Activated CD4-positive, alpha-beta memory T cell treated with anti-CD3 and anti-CD28 coated beads, Interleukin-2, amount 10 ng/mL, durations not matched to agents 7 days and 5 days (primary cell): Measurements from ENCODE around the gene PFN2. TPM values are rescaled to one million over a fixed set of nuclear protein-coding genes. Genes with fewer than 3 reads are reported as not detected.

Experiments used
- CTCF ChIA-PET: fragments of 350-600 bp; sonication (Branson Sonifier 250); formaldehyde crosslinking; loops from one replicate; lab custom pipeline; 2021; ENCODE audit warnings: antibody characterized with exemption, inconsistent platforms; lab: Charles Lee
- POLR2A ChIA-PET: fragments of 350-600 bp; sonication (Branson Sonifier 250); formaldehyde crosslinking; loops from one replicate; lab custom pipeline; 2021; ENCODE audit warnings: antibody characterized with exemption; lab: Charles Lee
- DNase-seq: peaks from one replicate; pipeline ENCODE4 v3.0.0-alpha.2; 2020
- H3K27ac Mint-ChIP-seq: one replicate; pipeline ENCODE4 v1.8.0; 2021; ENCODE audit warnings: mild to moderate bottlenecking, mixed read lengths
- H3K27me3 Mint-ChIP-seq: one replicate; pipeline ENCODE4 v1.8.0; 2021; ENCODE audit warnings: mixed read lengths
- H3K36me3 Mint-ChIP-seq: one replicate; pipeline ENCODE4 v1.8.0; 2021; ENCODE audit warnings: low read depth, mixed read lengths
- H3K4me1 Mint-ChIP-seq: one replicate; pipeline ENCODE4 v1.8.0; 2021; ENCODE audit warnings: mixed read lengths
- H3K4me3 Mint-ChIP-seq: one replicate; pipeline ENCODE4 v1.8.0; 2021; ENCODE audit warnings: mild to moderate bottlenecking, mixed read lengths
- H3K9me3 Mint-ChIP-seq: one replicate; pipeline ENCODE4 v1.8.0; 2021; ENCODE audit warnings: mixed read lengths
- total RNA-seq, 2 experiments: library from RNA; stranded (reverse); gene quantifications; one replicate each; pipeline ENCODE4 v1.2.3, GENCODE V29; 2021

PFN2 gene, protein sequence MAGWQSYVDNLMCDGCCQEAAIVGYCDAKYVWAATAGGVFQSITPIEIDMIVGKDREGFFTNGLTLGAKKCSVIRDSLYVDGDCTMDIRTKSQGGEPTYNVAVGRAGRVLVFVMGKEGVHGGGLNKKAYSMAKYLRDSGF
- total RNA-seq: under 1 TPM; 0.58 to 0.88 TPM

- POLR2A ChIA-PET: interaction anchor here (0.7 to 0.9 kb wide), 2 partner anchors 12 to 1418 kb away, joined by 3 read pairs; no protein-coding TSS in a partner anchor
- H3K4me3 Mint-ChIP-seq: peak within 1 kb of the TSS; percentile 76
- CTCF ChIA-PET: no interaction called here
- DNase-seq: peak; percentile 45
- no peak within 1 kb of the TSS for H3K27ac Mint-ChIP-seq
- H3K9me3 Mint-ChIP-seq: no peaks in the 10 kb centered on the region
- peaks cover 17% of the 10 kb centered on the region for H3K4me1 Mint-ChIP-seq
- H3K36me3 Mint-ChIP-seq: no peaks in the 10 kb centered on the region
- H3K27me3 Mint-ChIP-seq: peaks cover 47% of the 10 kb centered on the region
Measured at GRCh38 chr3:149970716-149971402, at the start of gene PFN2. Gene PFN2, minus strand, starts transcription at chr3:149970895. Its CDS starts 39 bp downstream, at chr3:149970856.

GRCh38 chr3:150015901-150016300 lies 45.2 kb upstream of the PFN2 start:
- H3K36me3 Mint-ChIP-seq: no peaks in the 10 kb centered on the region
- H3K4me3 Mint-ChIP-seq: no peak overlapping the region
- peaks cover 3% of the 10 kb centered on the region for H3K27me3 Mint-ChIP-seq
- ChIA-PET CTCF (no interaction called here), POLR2A (no interaction called here)
- H3K9me3 Mint-ChIP-seq: no peaks in the 10 kb centered on the region
- H3K4me1 Mint-ChIP-seq: no peaks in the 10 kb centered on the region
- no peak overlapping the region for H3K27ac Mint-ChIP-seq
- no peak for DNase-seq

DNA sequence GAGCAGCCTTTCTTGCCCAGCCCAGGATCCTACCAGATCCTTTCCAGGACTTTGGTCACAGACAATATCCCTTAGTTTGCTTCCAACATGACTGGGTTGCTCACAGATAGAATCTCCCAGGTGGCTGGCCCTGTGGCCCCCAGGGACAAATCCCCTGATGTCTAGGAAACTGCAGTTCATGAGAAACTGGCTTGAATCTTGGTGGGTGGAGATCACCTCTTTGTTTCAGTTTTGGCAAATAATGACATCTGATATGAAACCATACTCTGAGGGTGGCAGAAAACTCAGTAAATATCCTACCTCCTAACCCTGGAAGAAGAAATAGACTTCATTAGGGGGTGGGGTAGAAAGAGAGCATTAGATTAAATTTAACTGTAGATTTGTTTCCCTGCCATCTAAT lies 44.1 kb upstream of the PFN2 start:
- Mint-ChIP-seq H3K4me3 (no peak overlapping the region), H3K9me3 (no peaks in the 10 kb centered on the region), H3K27ac (no peak overlapping the region), H3K36me3 (no peaks in the 10 kb centered on the region), H3K27me3 (peaks cover 3% of the 10 kb centered on the region), H3K4me1 (no peaks in the 10 kb centered on the region)
- POLR2A ChIA-PET: no interaction called here
- DNase-seq: no peak
- CTCF ChIA-PET: no interaction called here

GRCh38 chr3:150013801-150014200 lies 43.1 kb upstream of the PFN2 start:
- H3K9me3 Mint-ChIP-seq: no peaks in the 10 kb centered on the region
- CTCF ChIA-PET: no interaction called here
- no peaks in the 10 kb centered on the region for H3K4me1 Mint-ChIP-seq
- POLR2A ChIA-PET: no interaction called here
- H3K27me3 Mint-ChIP-seq: peaks cover 6% of the 10 kb centered on the region
- no peak overlapping the region for H3K4me3 Mint-ChIP-seq
- H3K27ac Mint-ChIP-seq: no peak overlapping the region
- no peaks in the 10 kb centered on the region for H3K36me3 Mint-ChIP-seq
- DNase-seq: no peak

GRCh38 chr3:150006794-150007193 lies 36.1 kb upstream of the PFN2 start:
- DNase-seq: no peak
- Mint-ChIP-seq H3K4me3 (no peak overlapping the region), H3K9me3 (no peaks in the 10 kb centered on the region), H3K27me3 (peaks cover 10% of the 10 kb centered on the region), H3K36me3 (no peaks in the 10 kb centered on the region), H3K4me1 (no peaks in the 10 kb centered on the region), H3K27ac (no peak overlapping the region)
- POLR2A ChIA-PET: no interaction called here
- CTCF ChIA-PET: no interaction called here

GRCh38 chr3:150005243-150006112 lies 34.8 kb upstream of the PFN2 start:
- POLR2A ChIA-PET: no interaction called here

GRCh38 chr3:150000641-150001040 lies 29.9 kb upstream of the PFN2 start:
- CTCF ChIA-PET: interaction anchor here (0.6 kb wide), 1 partner anchor 17 kb away, joined by 5 read pairs; no protein-coding TSS in a partner anchor
- POLR2A ChIA-PET: no interaction called here
- H3K27me3 Mint-ChIP-seq: peaks cover 19% of the 10 kb centered on the region

More at GRCh38 chr3:150005243-150006112, 34.8 kb upstream of the PFN2 start:
- Mint-ChIP-seq H3K4me1 (no peaks in the 10 kb centered on the region), H3K4me3 (no peak overlapping the region), H3K9me3 (no peaks in the 10 kb centered on the region), H3K27me3 (peaks cover 14% of the 10 kb centered on the region), H3K36me3 (no peaks in the 10 kb centered on the region), H3K27ac (no peak overlapping the region)
- no peak for DNase-seq
- CTCF ChIA-PET: interaction anchor here (0.9 kb wide), 1 partner anchor 38 kb away, joined by 3 read pairs; no protein-coding TSS in a partner anchor

DNA sequence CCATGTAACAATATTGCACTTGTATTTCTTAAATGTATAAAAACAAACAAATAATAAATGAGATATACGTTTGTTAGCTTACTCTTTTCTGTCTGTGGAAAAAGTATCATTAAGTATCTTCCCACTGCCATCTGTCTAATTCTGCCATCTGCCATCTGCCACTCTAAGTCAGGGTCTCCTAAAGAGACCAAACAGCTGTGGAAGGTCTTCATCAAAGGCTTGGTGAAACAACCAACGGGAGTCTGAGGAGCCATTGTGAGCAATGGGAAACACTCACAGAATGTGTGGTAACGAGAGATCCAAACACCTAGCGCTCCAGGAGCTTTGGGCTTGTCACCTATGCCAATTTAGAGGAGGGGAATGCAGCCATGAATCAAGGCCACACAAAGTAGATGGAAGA lies 28.7 kb upstream of the PFN2 start:
- POLR2A ChIA-PET: no interaction called here
- H3K9me3 Mint-ChIP-seq: peaks cover 6% of the 10 kb centered on the region
- H3K4me3 Mint-ChIP-seq: no peak overlapping the region
- H3K4me1 Mint-ChIP-seq: no peaks in the 10 kb centered on the region
- peaks cover 19% of the 10 kb centered on the region for H3K27me3 Mint-ChIP-seq
- CTCF ChIA-PET: no interaction called here
- H3K27ac Mint-ChIP-seq: no peak overlapping the region
- DNase-seq: no peak
- no peaks in the 10 kb centered on the region for H3K36me3 Mint-ChIP-seq

More at GRCh38 chr3:150000641-150001040, 29.9 kb upstream of the PFN2 start:
- no peak overlapping the region for H3K27ac Mint-ChIP-seq
- H3K4me1 Mint-ChIP-seq: no peaks in the 10 kb centered on the region
- no peaks in the 10 kb centered on the region for H3K9me3 Mint-ChIP-seq
- no peaks in the 10 kb centered on the region for H3K36me3 Mint-ChIP-seq
- H3K4me3 Mint-ChIP-seq: no peak overlapping the region
- no peak for DNase-seq

DNA sequence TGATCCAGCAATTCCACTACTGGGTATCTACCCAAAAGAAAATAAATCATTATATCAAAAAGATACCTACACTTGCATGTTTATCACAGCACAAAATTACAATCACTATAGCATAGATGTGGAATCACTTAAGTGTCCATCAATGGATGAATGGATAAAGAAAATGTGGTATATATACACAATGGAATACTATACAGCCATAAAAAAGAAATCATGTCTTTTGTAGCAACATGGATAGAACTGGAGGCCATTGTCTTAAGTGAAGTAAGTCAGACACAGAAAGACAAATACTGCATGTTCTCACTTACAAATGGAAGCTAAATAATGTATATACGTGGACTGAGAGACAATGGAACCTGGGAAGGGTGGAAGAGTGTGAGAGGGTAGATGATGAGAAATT lies 28.3 kb upstream of the PFN2 start:
- peaks cover 6% of the 10 kb centered on the region for H3K9me3 Mint-ChIP-seq
- H3K4me3 Mint-ChIP-seq: no peak overlapping the region
- no peak overlapping the region for H3K27ac Mint-ChIP-seq
- ChIA-PET POLR2A (no interaction called here), CTCF (no interaction called here)
- DNase-seq: no peak
- H3K36me3 Mint-ChIP-seq: no peaks in the 10 kb centered on the region
- peaks cover 19% of the 10 kb centered on the region for H3K27me3 Mint-ChIP-seq
- H3K4me1 Mint-ChIP-seq: no peaks in the 10 kb centered on the region

DNA sequence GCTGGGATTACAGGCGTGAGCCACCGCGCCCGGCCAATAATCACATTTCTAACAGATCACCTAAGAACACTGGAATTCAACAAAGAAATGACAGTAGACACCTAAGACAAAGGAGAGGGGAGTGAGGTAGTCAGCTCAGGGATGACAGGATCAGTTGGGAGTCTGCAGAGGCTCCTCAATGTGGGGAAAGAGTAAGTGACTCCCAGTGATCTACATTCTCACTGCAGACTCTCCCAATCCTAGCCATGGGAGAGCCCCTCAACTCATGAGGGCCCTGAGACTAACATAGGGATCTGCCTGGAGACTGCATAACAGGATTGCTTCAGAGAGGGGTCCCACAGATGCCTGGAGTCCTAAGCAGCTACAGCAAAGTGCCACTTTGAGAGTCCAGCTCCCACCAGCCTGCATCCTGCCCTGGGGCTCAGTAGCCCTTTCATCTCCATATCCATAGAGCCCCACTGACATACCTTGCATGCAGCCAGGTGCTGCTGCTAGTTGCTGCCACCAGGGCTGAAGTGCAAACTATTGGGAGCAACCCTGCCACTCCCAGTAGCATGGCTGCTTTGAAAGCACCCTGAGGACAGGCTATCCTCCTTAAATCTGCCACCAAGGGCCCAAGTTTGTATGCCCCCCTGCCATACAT lies 21.8 kb upstream of the PFN2 start:
- no peak overlapping the region for H3K27ac Mint-ChIP-seq
- ChIA-PET CTCF (no interaction called here), POLR2A (no interaction called here)
- no peak overlapping the region for H3K4me3 Mint-ChIP-seq
- no peaks in the 10 kb centered on the region for H3K36me3 Mint-ChIP-seq
- no peak for DNase-seq
- H3K27me3 Mint-ChIP-seq: peaks cover 17% of the 10 kb centered on the region
- peaks cover 6% of the 10 kb centered on the region for H3K9me3 Mint-ChIP-seq
- no peaks in the 10 kb centered on the region for H3K4me1 Mint-ChIP-seq

DNA sequence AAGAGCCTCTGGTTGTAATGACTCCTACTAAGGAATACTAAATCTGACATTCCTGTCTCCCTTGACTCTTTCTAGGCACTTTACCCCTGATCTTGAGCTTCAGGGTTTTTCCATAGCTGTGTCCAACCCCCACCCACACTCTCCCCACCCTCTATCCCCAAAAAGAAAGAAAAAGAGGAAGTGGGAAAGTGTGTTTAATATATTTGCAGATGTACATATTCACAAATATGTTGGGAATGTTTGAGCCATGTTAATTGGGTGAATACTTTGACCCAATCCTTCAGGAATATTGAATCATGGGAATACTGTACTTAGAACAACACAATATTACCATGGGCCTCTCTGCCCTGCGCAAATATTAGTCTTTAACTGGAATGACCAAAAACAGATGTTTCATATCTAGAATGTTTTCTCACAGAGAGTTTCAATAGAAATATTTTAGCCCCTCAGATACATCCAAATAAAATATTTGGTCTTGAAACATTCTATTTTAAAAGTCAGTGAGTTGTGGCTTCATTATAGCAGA lies 19.8 kb upstream of the PFN2 start:
- POLR2A ChIA-PET: no interaction called here
- H3K9me3 Mint-ChIP-seq: peaks cover 6% of the 10 kb centered on the region
- CTCF ChIA-PET: no interaction called here
- H3K4me3 Mint-ChIP-seq: no peak overlapping the region
- H3K27me3 Mint-ChIP-seq: peaks cover 8% of the 10 kb centered on the region
- no peaks in the 10 kb centered on the region for H3K36me3 Mint-ChIP-seq
- DNase-seq: no peak
- no peak overlapping the region for H3K27ac Mint-ChIP-seq
- no peaks in the 10 kb centered on the region for H3K4me1 Mint-ChIP-seq

DNA sequence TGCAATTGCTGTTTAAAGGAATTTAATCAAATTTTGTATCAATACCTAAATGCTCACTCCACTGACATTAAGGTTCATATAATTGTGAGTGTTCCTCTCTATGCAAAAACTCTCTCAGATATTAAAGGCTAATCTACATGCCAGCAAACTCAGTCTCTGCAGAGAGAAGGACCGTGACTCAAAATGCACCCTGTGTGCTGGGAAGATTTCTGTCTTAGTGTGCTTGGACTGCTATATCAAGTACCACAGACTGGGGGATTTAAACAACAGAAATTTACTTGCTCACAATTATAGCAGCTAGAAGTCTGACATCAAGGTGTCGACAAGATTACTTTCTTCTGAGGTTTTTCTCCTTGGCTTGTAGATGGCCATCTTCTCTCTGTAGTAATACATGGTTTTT lies 18.6 kb upstream of the PFN2 start:
- ChIA-PET CTCF (no interaction called here), POLR2A (no interaction called here)
- Mint-ChIP-seq H3K27me3 (peaks cover 8% of the 10 kb centered on the region), H3K36me3 (no peaks in the 10 kb centered on the region), H3K4me1 (no peaks in the 10 kb centered on the region), H3K27ac (no peak overlapping the region), H3K9me3 (no peaks in the 10 kb centered on the region), H3K4me3 (no peak overlapping the region)
- no peak for DNase-seq

- no peak overlapping the region for H3K4me3 Mint-ChIP-seq
- DNase-seq: no peak
- no peaks in the 10 kb centered on the region for H3K4me1 Mint-ChIP-seq
- H3K9me3 Mint-ChIP-seq: no peaks in the 10 kb centered on the region
- ChIA-PET CTCF (no interaction called here), POLR2A (no interaction called here)
- no peak overlapping the region for H3K27ac Mint-ChIP-seq
- no peaks in the 10 kb centered on the region for H3K36me3 Mint-ChIP-seq
- peaks cover 6% of the 10 kb centered on the region for H3K27me3 Mint-ChIP-seq
Measured at GRCh38 chr3:149983628-149984027, 12.9 kb upstream of the PFN2 start.
